Gastroesophageal sphincter (tissue), 4 donors: Measurements from ENCODE around the gene MAP3K12. TPM values are rescaled to one million over a fixed set of nuclear protein-coding genes. Genes with fewer than 3 reads are reported as not detected.

Experiments
- ATAC-seq: fragments of 150-250 bp; one replicate; pipeline ENCODE4 v1.9.1; 2016; ENCODE audit warnings: mild to moderate bottlenecking, moderate library complexity
- H3K27ac ChIP-seq, 4 donors: fragments of 200-600 bp; sonication (generic) in 3 of 4; 1 replicate in 3 of 4; 2 replicates in 1 of 4; pipeline ENCODE4 v1.5.1; 2016 to 2019
- H3K27me3 ChIP-seq: fragments of 200-600 bp; sonication (generic); one replicate; pipeline ENCODE4 v1.5.1; 2019
- H3K36me3 ChIP-seq, 2 donors: fragments of 200-600 bp; sonication (generic); one replicate each; pipeline ENCODE4 v1.5.1; 2019; ENCODE audit warnings: control low read depth in 1 of 2
- H3K4me1 ChIP-seq, 3 donors: fragments of 200-600 bp; sonication (generic); 1 replicate in 2 of 3; 2 replicates in 1 of 3; pipeline ENCODE4 v1.5.1; 2016 to 2019; ENCODE audit warnings: control low read depth in 2 of 3
- H3K4me3 ChIP-seq, 2 donors: fragments of 200-600 bp; sonication (generic); one replicate each; pipeline ENCODE4 v1.5.1; 2019; ENCODE audit warnings: mild to moderate bottlenecking in 1 of 2, moderate library complexity in 1 of 2
- H3K9me3 ChIP-seq, 3 donors: fragments of 200-600 bp; sonication (generic); one replicate each; pipeline ENCODE4 v1.5.1; 2017 to 2019; ENCODE audit warnings: control low read depth in 2 of 3
- CTCF ChIP-seq, 4 experiments: fragments of 200-600 bp in 2 of 4; fragments of 450-650 bp in 2 of 4; sonication (generic) in 1 of 4; IDR thresholded peaks; one replicate each; pipeline ENCODE4 v1.5.1; 2017 to 2019; ENCODE audit warnings: antibody characterized with exemption in 4 of 4, mild to moderate bottlenecking in 2 of 4, moderate library complexity in 2 of 4
- EP300 ChIP-seq: sonication (generic); formaldehyde crosslinking; IDR thresholded peaks from one replicate; pipeline ENCODE4 v1.6.1; 2017; ENCODE audit warnings: antibody characterized with exemption, mild to moderate bottlenecking
- POLR2A ChIP-seq, 2 donors: fragments of 450-650 bp; IDR thresholded peaks; one replicate each; pipeline ENCODE4 v1.6.1; 2017; ENCODE audit warnings: antibody characterized with exemption in 2 of 2, mild to moderate bottlenecking in 2 of 2, moderate library complexity in 1 of 2
- POLR2AphosphoS5 ChIP-seq: sonication (generic); formaldehyde crosslinking; IDR thresholded peaks from one replicate; pipeline ENCODE4 v1.6.1; 2017; ENCODE audit warnings: antibody characterized with exemption
- WGBS, 2 donors: methylation state at CpG; one replicate each; pipeline ENCODE4 v1.1.5; 2018; ENCODE audit warnings: low coverage in 1 of 2; 5-methylcytosine and 5-hydroxymethylcytosine counted together
- total RNA-seq, 4 donors: library from RNA; depleted of rRNA; stranded (reverse); fragments of >200 nt; gene quantifications; one replicate each; pipeline ENCODE4 v1.1.0, GENCODE V29; 2016

MAP3K12 gene
- total RNA-seq, 4 donors from 2014 or later = 14.8 to 41.9 (median 20.3) TPM

GRCh38 chr12:53538209-53538689 is 39.0 kb upstream of the MAP3K12 start:
- Histone ChIP-seq H3K9me3 (no peaks in the 10 kb centered on the region), H3K4me1 (peaks cover 0 to 14% (median 5%) of the 10 kb centered on the region in 3 donors), H3K4me3 (no peak overlapping the region), H3K27me3 (no peaks in the 10 kb centered on the region), H3K27ac (peak overlapping the region in 2 of 4 donors; percentile 37 to 49), H3K36me3 (peaks cover 0 to 100% of the 10 kb centered on the region in 2 donors)
- ATAC-seq = peak; percentile 73
- TF ChIP-seq POLR2A (IDR thresholded peaks at IDR 0.05) (no peak), POLR2AphosphoS5 (no peak), EP300 (no peak), CTCF (IDR thresholded peaks at IDR 0.05) (no peak)
- WGBS, 2 donors = 8% methylated on average over 1 of the region's 1 CpG; no CpG with 5 or more reads in 1 of the 2 donors

GRCh38 chr12:53536962-53537361 is 37.7 kb upstream of the MAP3K12 start:
- H3K9me3 ChIP-seq = no peaks in the 10 kb centered on the region
- 86% methylated on average over 2 to 3 of the region's 3 CpGs for WGBS, 2 donors
- TF ChIP-seq CTCF (IDR thresholded peaks at IDR 0.05) = no peak
- TF ChIP-seq POLR2AphosphoS5 = no peak
- TF ChIP-seq POLR2A (IDR thresholded peaks at IDR 0.05) = no peak
- TF ChIP-seq EP300 = no peak
- no peak overlapping the region for H3K4me3 ChIP-seq
- H3K36me3 ChIP-seq = peaks cover 0 to 100% of the 10 kb centered on the region in 2 donors
- peaks cover 0 to 14% (median 5%) of the 10 kb centered on the region in 3 donors for H3K4me1 ChIP-seq
- no peak overlapping the region for H3K27ac ChIP-seq
- ATAC-seq = no peak
- H3K27me3 ChIP-seq = no peaks in the 10 kb centered on the region

GRCh38 chr12:53533471-53533870 is 34.2 kb upstream of the MAP3K12 start:
- peaks cover 0 to 100% of the 10 kb centered on the region in 2 donors for H3K36me3 ChIP-seq

GRCh38 chr12:53532524-53533445 is 33.5 kb upstream of the MAP3K12 start:
- TF ChIP-seq POLR2AphosphoS5 = no peak
- TF ChIP-seq POLR2A (IDR thresholded peaks at IDR 0.05) = no peak
- no peak for TF ChIP-seq CTCF (IDR thresholded peaks at IDR 0.05)
- no peak for TF ChIP-seq EP300
- no peak for ATAC-seq
- Histone ChIP-seq H3K9me3 (no peaks in the 10 kb centered on the region), H3K4me1 (no peaks in the 10 kb centered on the region), H3K4me3 (no peak overlapping the region), H3K27me3 (no peaks in the 10 kb centered on the region), H3K36me3 (peaks cover 0 to 100% of the 10 kb centered on the region in 2 donors), H3K27ac (no peak overlapping the region)
- 82 to 83% methylated on average over 6 to 7 of the region's 7 CpGs for WGBS, 2 donors

More at GRCh38 chr12:53533471-53533870, 34.2 kb upstream of the MAP3K12 start:
- ATAC-seq = no peak
- Histone ChIP-seq H3K27ac (no peak overlapping the region), H3K4me3 (no peak overlapping the region), H3K4me1 (peaks cover 0 to 6% (median 2%) of the 10 kb centered on the region in 3 donors), H3K27me3 (no peaks in the 10 kb centered on the region), H3K9me3 (no peaks in the 10 kb centered on the region)
- 48 to 82% methylated on average over 1 to 2 of the region's 2 CpGs for WGBS, 2 donors
- TF ChIP-seq CTCF (IDR thresholded peaks at IDR 0.05) (no peak), POLR2AphosphoS5 (no peak), EP300 (no peak), POLR2A (IDR thresholded peaks at IDR 0.05) (no peak)
